ENCODE measurements around the gene SH3BP1. TPM values are rescaled to one million over a fixed set of nuclear protein-coding genes. Genes with fewer than 3 reads are reported as not detected.
A peak's percentile ranks its signal among the peaks of the same experiment; 100 is the strongest.

Gene SH3BP1
- polyA plus RNA-seq, 3 donors: 20.0 to 214 (median 20.0) TPM

DNA sequence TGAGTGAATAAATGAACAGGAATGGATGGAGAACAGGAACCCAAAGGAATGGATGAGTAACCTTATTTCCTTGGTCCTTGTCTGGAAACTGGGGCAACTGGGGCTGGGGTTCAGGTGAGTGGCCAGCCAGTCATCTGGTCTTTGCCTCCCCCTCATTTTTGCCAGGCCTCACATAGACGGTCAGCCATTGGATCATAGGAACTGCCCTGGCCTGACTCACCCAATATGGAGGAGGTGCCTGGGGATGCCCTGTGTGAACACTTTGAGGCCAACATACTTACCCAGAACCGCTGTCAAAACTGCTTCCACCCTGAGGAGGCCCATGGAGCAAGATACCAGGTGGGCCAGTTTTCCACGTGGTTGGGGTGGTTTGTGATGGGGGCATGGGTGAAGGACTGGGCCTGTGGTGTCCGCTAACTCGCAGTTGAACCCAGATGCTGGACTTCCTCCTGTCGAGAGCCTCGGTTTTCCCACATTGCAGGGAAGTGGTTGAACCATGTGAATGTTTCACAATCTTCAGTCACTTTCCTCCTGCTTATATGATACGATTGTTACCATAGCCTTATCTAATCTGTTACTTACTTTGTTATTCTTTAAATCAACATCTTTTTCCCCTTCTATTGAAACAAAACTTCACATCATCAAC lies 61.8 kb downstream of the SH3BP1 start:
- H3K79me2 ChIP-seq (ENCODE audit: insufficient read depth, low read length): no peaks in the 10 kb centered on the region
- H3K27ac ChIP-seq (ENCODE audit: low read depth in 1 of 2, low read length in 2 of 2): peak overlapping the region; percentile 66 to 69
- H3K9me3 Mint-ChIP-seq: peaks cover 0 to 2% (median 0%) of the 10 kb centered on the region in 7 donors
- peaks cover 39 to 45% of the 10 kb centered on the region in 2 donors for H3K4me1 ChIP-seq (ENCODE audit: control insufficient read depth in 1 of 2, insufficient read depth in 2 of 2, low read length in 2 of 2)
- H3K9ac ChIP-seq (ENCODE audit: insufficient read depth, low read length, poor library complexity, severe bottlenecking): no peak overlapping the region
- TF ChIP-seq CTCF (IDR thresholded peaks at IDR 0.05): no peak
- H3K4me3 ChIP-seq (replicated peaks in 1 of 3; ENCODE audit: low read depth in 2 of 3, low read length in 3 of 3): peak overlapping the region in 1 of 3 experiments; percentile 46
- no peaks in the 10 kb centered on the region for H3K27me3 ChIP-seq (ENCODE audit: control insufficient read depth in 2 of 2, insufficient read depth in 2 of 2, low read length in 2 of 2)
- H3K36me3 Mint-ChIP-seq: peaks cover 18 to 45% of the 10 kb centered on the region in 2 donors
- H3K4me1 Mint-ChIP-seq: peaks cover 40% of the 10 kb centered on the region
- peak; percentile 31 to 80 (median 72) for DNase-seq
- peak overlapping the region in 1 of 2 donors; percentile 37 for H3K4me3 Mint-ChIP-seq
- no peaks in the 10 kb centered on the region for H3K36me3 ChIP-seq (replicated peaks in 1 of 2; ENCODE audit: control insufficient read depth in 1 of 2, insufficient read depth in 2 of 2, low read length in 2 of 2)
- peak overlapping the region; percentile 61 to 90 (median 80) for H3K27ac Mint-ChIP-seq
- no peaks in the 10 kb centered on the region for H4K20me1 ChIP-seq (ENCODE audit: insufficient read depth, low read length)
- H3K4me2 ChIP-seq (replicated peaks; ENCODE audit: extremely low read depth, low read length, poor library complexity, severe bottlenecking): peak overlapping the region; percentile 48
- WGBS (ENCODE audit: insufficient coverage): 0% methylated on average over 5 of the region's 8 CpGs
- intact Hi-C loops (cut with micrococcal nuclease): no loop called here
- H3K9me3 ChIP-seq (replicated peaks in 1 of 2; ENCODE audit: control insufficient read depth in 1 of 2, insufficient read depth in 1 of 2, low read length in 2 of 2): no peaks in the 10 kb centered on the region
- peak overlapping the region; percentile 74 for H2AFZ ChIP-seq (ENCODE audit: insufficient read depth, low read depth, low read length, poor library complexity, severe bottlenecking)
- peaks cover 1 to 2% (median 2%) of the 10 kb centered on the region in 3 donors for H3K27me3 Mint-ChIP-seq (ENCODE audit: low read depth in 3 of 3)

- H4K20me1 ChIP-seq (ENCODE audit: insufficient read depth, low read length): no peaks in the 10 kb centered on the region
- no peak for DNase-seq
- TF ChIP-seq CTCF (IDR thresholded peaks at IDR 0.05): no peak
- no CpG with 5 or more reads among the region's 7 CpGs for WGBS (ENCODE audit: insufficient coverage)
- intact Hi-C loops (cut with micrococcal nuclease): no loop called here
- H3K79me2 ChIP-seq (ENCODE audit: insufficient read depth, low read length): no peaks in the 10 kb centered on the region
- H3K4me3 Mint-ChIP-seq: no peak overlapping the region
- no peaks in the 10 kb centered on the region for H3K9me3 ChIP-seq (replicated peaks in 1 of 2; ENCODE audit: control insufficient read depth in 1 of 2, insufficient read depth in 1 of 2, low read length in 2 of 2)
- H2AFZ ChIP-seq (ENCODE audit: insufficient read depth, low read depth, low read length, poor library complexity, severe bottlenecking): no peak overlapping the region
- H3K27ac Mint-ChIP-seq: peak overlapping the region in 2 of 7 donors; percentile 64 to 68
- peaks cover 38 to 42% of the 10 kb centered on the region in 2 donors for H3K4me1 ChIP-seq (ENCODE audit: control insufficient read depth in 1 of 2, insufficient read depth in 2 of 2, low read length in 2 of 2)
- no peak overlapping the region for H3K27ac ChIP-seq (ENCODE audit: low read depth in 1 of 2, low read length in 2 of 2)
- H3K36me3 Mint-ChIP-seq: peaks cover 26 to 60% of the 10 kb centered on the region in 2 donors
- H3K27me3 Mint-ChIP-seq (ENCODE audit: low read depth in 3 of 3): peaks cover 1 to 3% (median 2%) of the 10 kb centered on the region in 3 donors
- no peak overlapping the region for H3K9ac ChIP-seq (ENCODE audit: insufficient read depth, low read length, poor library complexity, severe bottlenecking)
- H3K4me1 Mint-ChIP-seq: peaks cover 40% of the 10 kb centered on the region
- no peaks in the 10 kb centered on the region for H3K27me3 ChIP-seq (ENCODE audit: control insufficient read depth in 2 of 2, insufficient read depth in 2 of 2, low read length in 2 of 2)
- no peak overlapping the region for H3K4me3 ChIP-seq (replicated peaks in 1 of 3; ENCODE audit: low read depth in 2 of 3, low read length in 3 of 3)
- peaks cover 0 to 2% (median 0%) of the 10 kb centered on the region in 7 donors for H3K9me3 Mint-ChIP-seq
- H3K36me3 ChIP-seq (replicated peaks in 1 of 2; ENCODE audit: control insufficient read depth in 1 of 2, insufficient read depth in 2 of 2, low read length in 2 of 2): no peaks in the 10 kb centered on the region
- no peak overlapping the region for H3K4me2 ChIP-seq (replicated peaks; ENCODE audit: extremely low read depth, low read length, poor library complexity, severe bottlenecking)
Measured at GRCh38 chr22:37703906-37704305, 64.4 kb downstream of the SH3BP1 start.

All from CD14-positive monocyte (primary cell).